DND-41 (cell line): ENCODE data around the gene IL20RB.
"Not testable (repeated sequence)": the region's sequence is repeated elsewhere in the genome, so short reads cannot be mapped to it uniquely, and the experiment has no call there.

Experiments
- ATAC-seq: fragments of 200-7000 bp; cut with Tn5 transposase; 3 replicates; pipeline ENCODE4 v1.9.1; 2021; ENCODE audit warnings: low read depth; ENCODE audit not compliant: insufficient read depth
- DNase-seq: peaks from one replicate; pipeline ENCODE4 v3.0.0-alpha.2; 2020
- H2AFZ ChIP-seq: 2 replicates; pipeline ENCODE4 v1.6.0; 2012; ENCODE audit warnings: low read depth, low read length
- H3K27ac ChIP-seq: 2 replicates; pipeline ENCODE4 v1.5.1; 2012; ENCODE audit warnings: low read length, inconsistent platforms
- H3K27me3 ChIP-seq: fragments of 200-600 bp; sonication (generic); 2 replicates; pipeline ENCODE4 v1.6.0; 2012; ENCODE audit warnings: low read length, mild to moderate bottlenecking, inconsistent platforms; ENCODE audit not compliant: insufficient read depth, poor library complexity
- H3K36me3 ChIP-seq: 2 replicates; pipeline ENCODE4 v1.5.1; 2012; ENCODE audit warnings: low read length, inconsistent platforms; ENCODE audit not compliant: insufficient read depth
- H3K4me1 ChIP-seq: 2 replicates; pipeline ENCODE4 v1.5.1; 2012; ENCODE audit warnings: mild to moderate bottlenecking, low read length; ENCODE audit not compliant: insufficient read depth
- H3K4me2 ChIP-seq: 2 replicates; pipeline ENCODE4 v1.6.0; 2012; ENCODE audit warnings: mild to moderate bottlenecking, moderate library complexity, low read length, inconsistent platforms; ENCODE audit not compliant: insufficient read depth
- H3K4me3 ChIP-seq, 2 experiments: fragments of 200-600 bp in 1 of 2; shearing (Covaris generic) in 1 of 2; 2 replicates each; pipeline ENCODE4 v1.5.1; 2012 to 2016; ENCODE audit warnings: inconsistent platforms in 2 of 2, low read length in 2 of 2, mild to moderate bottlenecking in 2 of 2, low read depth in 1 of 2, moderate library complexity in 1 of 2
- H3K79me2 ChIP-seq: 2 replicates; pipeline ENCODE4 v1.6.0; 2012; ENCODE audit warnings: low read length, inconsistent platforms; ENCODE audit not compliant: insufficient read depth
- H3K9ac ChIP-seq: 2 replicates; pipeline ENCODE4 v1.6.0; 2012; ENCODE audit warnings: low read depth, mild to moderate bottlenecking, inconsistent platforms, low read length, moderate library complexity
- H3K9me3 ChIP-seq: 2 replicates; pipeline ENCODE4 v1.5.1; 2012; ENCODE audit warnings: low read length, moderate library complexity, mild to moderate bottlenecking, inconsistent platforms; ENCODE audit not compliant: insufficient read depth, severe bottlenecking
- H4K20me1 ChIP-seq: 2 replicates; pipeline ENCODE4 v1.6.0; 2012; ENCODE audit warnings: low read length; ENCODE audit not compliant: insufficient read depth
- CTCF ChIP-seq: IDR thresholded peaks from 2 replicates; pipeline ENCODE4 v1.5.1; 2012; ENCODE audit warnings: borderline replicate concordance, low read length, moderate library complexity, mild to moderate bottlenecking; ENCODE audit not compliant: poor library complexity, severe bottlenecking; ENCODE audit errors: extremely low read depth
- EZH2 ChIP-seq: IDR thresholded peaks from 3 replicates; pipeline ENCODE4 v1.6.1; 2012; ENCODE audit warnings: borderline replicate concordance, low read depth, mild to moderate bottlenecking, moderate library complexity, low read length, inconsistent platforms; ENCODE audit not compliant: severe bottlenecking

Gene IL20RB

GRCh38 chr3:136984837-136985236, 27.1 kb downstream of the IL20RB start:
- DNase-seq (no peak), ATAC-seq (no peak)
- no peak overlapping the region for H3K27ac ChIP-seq
- no peaks in the 10 kb centered on the region for H3K79me2 ChIP-seq
- H3K4me2 ChIP-seq, result no peak overlapping the region
- no peak overlapping the region for H3K9ac ChIP-seq
- H3K27me3 ChIP-seq, result no peaks in the 10 kb centered on the region
- H4K20me1 ChIP-seq, result no peaks in the 10 kb centered on the region
- H2AFZ ChIP-seq, result no peak overlapping the region
- TF ChIP-seq CTCF (no peak), EZH2 (no peak)
- H3K36me3 ChIP-seq, result no peaks in the 10 kb centered on the region
- no peak overlapping the region for H3K4me3 ChIP-seq
- H3K9me3 ChIP-seq, result no peaks in the 10 kb centered on the region
- H3K4me1 ChIP-seq, result no peaks in the 10 kb centered on the region

- H4K20me1 ChIP-seq, H3K27ac ChIP-seq, H3K9ac ChIP-seq, H3K9me3 ChIP-seq, ATAC-seq, H3K4me3 ChIP-seq, H3K4me2 ChIP-seq, H3K27me3 ChIP-seq, H2AFZ ChIP-seq, DNase-seq, H3K79me2 ChIP-seq, H3K4me1 ChIP-seq, H3K36me3 ChIP-seq: not testable (repeated sequence)
Observed at GRCh38 chr3:136987398-136987980, 29.7 kb downstream of the IL20RB start.

GRCh38 chr3:136988651-136989050, 30.9 kb downstream of the IL20RB start:
- ATAC-seq, result no peak
- no peaks in the 10 kb centered on the region for H3K27me3 ChIP-seq
- H3K4me3 ChIP-seq, result no peak overlapping the region
- H3K4me2 ChIP-seq, result no peak overlapping the region
- H2AFZ ChIP-seq, result no peak overlapping the region
- H3K79me2 ChIP-seq, result no peaks in the 10 kb centered on the region
- no peak overlapping the region for H3K9ac ChIP-seq
- no peak for TF ChIP-seq EZH2
- no peak for TF ChIP-seq CTCF
- no peak for DNase-seq
- H3K4me1 ChIP-seq, result no peaks in the 10 kb centered on the region
- H3K36me3 ChIP-seq, result no peaks in the 10 kb centered on the region
- H3K27ac ChIP-seq, result no peak overlapping the region
- no peaks in the 10 kb centered on the region for H4K20me1 ChIP-seq
- H3K9me3 ChIP-seq, result no peaks in the 10 kb centered on the region

- no peaks in the 10 kb centered on the region for H3K4me1 ChIP-seq
- H3K4me2 ChIP-seq, result no peak overlapping the region
- ATAC-seq (no peak), DNase-seq (no peak)
- peak overlapping the region; percentile 20; the same call in 1 of the 2 replicates for H3K27ac ChIP-seq
- no peaks in the 10 kb centered on the region for H3K79me2 ChIP-seq
- no peak overlapping the region for H3K9ac ChIP-seq
- no peaks in the 10 kb centered on the region for H3K27me3 ChIP-seq
- no peaks in the 10 kb centered on the region for H3K36me3 ChIP-seq
- TF ChIP-seq CTCF, result no peak
- TF ChIP-seq EZH2, result no peak
- no peaks in the 10 kb centered on the region for H3K9me3 ChIP-seq
- H2AFZ ChIP-seq, result no peak overlapping the region
- H3K4me3 ChIP-seq, result no peak overlapping the region
- H4K20me1 ChIP-seq, result no peaks in the 10 kb centered on the region
Observed at GRCh38 chr3:136989781-136990524, 32.2 kb downstream of the IL20RB start.
